HG02938 (cell line): ENCODE data around the gene DLAT.
A peak's percentile ranks its signal among the peaks of the same experiment; 100 is the strongest.
"Not testable (repeated sequence)": the region's sequence is repeated elsewhere in the genome, so short reads cannot be mapped to it uniquely, and the experiment has no call there.

Experiments used
- ATAC-seq: cut with Tn5 transposase; IDR thresholded peaks from one replicate; pipeline ENCODE4 v1.9.1; 2021; ENCODE audit warnings: mild to moderate bottlenecking, moderate library complexity; ENCODE audit not compliant: unreplicated experiment

The DLAT gene

DNA sequence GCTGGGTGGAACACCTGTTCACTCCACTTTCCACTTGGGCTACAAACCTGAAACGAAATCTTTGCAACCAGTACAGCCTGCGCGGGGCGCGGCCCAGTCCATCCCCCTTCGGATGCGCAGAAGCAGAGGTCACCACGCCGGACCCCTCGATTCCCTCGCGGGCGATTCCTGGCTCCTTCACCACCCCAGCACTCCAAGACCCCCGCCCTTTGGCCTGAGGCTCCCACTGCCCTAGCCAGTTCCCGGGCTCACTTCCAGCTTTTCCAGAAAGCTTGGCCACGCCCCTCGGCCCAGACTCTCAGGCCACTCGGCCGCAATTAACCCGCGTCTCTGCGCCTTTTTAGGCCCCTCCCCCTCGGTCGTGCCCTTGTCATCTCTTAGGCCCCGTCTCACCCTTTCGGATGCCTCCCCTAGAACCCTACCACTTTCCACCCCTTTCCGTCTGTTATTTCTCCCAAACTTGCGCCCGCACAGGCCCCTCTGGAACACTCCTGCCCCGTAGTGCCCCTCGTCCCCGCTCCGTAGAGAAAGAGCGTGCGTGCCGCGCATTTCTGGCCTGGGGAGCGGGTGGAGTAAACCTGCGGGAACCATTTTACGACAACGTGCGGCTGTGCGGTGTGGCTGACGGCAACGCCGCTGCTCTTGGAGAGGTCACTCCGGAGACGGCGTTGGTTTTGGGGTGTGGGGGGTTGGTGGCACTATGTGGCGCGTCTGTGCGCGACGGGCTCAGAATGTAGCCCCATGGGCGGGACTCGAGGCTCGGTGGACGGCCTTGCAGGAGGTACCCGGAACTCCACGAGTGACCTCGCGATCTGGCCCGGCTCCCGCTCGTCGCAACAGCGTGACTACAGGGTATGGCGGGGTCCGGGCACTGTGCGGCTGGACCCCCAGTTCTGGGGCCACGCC is at the start of gene DLAT:
DLAT (plus strand) TSS at position 636 of the 906 bp plus-strand sequence; CDS start at position 701, 65 bp downstream.
- ATAC-seq = peak; percentile 73

DNA sequence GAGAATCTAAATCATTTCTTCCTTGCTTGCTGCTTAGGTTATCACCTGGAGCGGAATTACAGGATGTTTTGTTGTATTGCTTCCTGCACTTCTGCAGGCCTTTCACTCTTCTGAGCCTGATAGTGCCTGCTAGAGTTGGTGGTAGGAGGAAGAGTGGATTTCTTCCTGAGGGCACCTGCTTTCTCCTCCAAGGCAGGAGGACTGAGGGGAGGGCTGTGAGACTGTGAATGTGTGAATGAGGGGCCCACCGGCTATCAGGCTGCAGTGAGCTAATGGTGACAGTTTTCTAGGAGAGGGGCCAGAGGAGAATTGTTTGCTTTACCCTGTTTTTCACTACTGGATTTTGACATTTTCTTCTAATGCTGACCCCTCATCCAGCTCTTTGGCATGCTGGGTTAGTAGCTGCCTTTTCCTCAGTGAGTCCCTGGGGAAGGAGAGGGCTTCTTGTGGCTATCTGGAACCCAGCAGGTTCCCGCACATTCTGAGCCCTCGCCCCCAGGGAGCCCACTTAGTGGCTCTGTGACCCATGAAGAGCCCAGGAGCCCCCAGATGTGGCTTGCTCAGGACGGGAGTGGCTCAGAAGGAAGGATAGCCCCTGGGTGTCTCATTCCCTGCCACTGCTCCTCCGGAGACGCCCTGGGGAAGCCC is 49.0 kb upstream of the DLAT start:
- no peak for ATAC-seq

DNA sequence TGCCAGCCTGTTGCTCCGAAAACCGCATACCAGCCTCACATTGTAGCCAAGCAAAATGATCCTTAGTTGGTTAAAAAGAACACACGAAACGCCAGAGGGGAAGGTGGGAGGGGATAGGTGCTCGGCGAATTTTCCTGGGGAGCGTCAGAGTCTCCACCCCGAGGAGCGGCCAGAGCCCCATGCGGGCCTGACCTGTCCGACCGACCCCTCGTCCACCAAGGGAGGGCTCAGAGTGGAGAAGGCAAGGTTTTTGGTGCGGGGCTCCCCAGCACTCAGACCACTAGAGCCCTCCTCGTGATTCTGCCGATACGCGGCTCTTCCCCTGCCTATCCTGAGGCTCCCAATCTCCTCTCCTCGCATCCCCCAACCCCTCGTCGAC is 48.5 kb upstream of the DLAT start:
- no peak for ATAC-seq

DNA sequence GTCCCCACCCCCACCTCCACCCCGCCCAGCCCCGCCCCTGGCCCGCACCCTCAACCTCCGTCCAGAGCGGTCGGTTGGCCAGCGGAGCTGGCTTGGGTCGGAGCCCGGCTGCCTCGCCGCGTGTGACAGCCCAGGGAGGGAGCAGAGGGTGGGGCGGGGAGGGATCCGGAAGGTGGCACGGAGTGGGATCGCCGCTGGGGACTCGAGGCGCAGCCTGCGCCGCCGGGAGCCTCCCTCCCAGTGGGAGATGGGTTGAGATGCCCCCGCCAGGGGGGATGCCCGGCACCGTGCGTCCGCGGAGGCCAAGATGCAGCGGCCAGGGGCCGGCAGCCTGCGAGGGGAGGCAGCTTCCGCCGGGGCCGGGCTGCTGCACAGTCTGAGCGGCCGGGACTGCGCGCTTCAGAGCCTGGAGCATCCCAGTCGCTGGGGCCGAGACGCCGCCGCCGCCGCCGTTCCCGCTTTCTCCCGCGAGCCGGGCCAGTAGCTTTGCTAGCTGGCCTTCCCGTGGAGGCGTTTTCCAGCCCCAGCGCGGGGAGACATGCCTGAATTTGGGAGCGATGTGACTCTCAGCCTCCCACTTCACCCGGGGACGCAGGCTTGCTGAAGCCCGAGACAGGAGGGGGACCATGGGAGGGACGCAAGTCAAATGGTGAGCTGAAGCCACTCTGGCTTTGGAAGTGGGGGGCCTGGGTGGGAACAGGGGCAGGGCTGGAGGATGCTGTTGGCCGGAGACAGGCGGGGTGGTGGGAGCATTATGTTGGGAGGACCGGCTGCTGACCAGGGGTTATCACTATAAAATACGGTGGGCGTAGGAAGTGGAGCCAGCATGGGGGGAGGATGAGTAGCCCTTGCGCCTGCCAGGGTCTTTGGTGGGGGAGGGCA is 47.8 kb upstream of the DLAT start:
- ATAC-seq = no peak

DNA sequence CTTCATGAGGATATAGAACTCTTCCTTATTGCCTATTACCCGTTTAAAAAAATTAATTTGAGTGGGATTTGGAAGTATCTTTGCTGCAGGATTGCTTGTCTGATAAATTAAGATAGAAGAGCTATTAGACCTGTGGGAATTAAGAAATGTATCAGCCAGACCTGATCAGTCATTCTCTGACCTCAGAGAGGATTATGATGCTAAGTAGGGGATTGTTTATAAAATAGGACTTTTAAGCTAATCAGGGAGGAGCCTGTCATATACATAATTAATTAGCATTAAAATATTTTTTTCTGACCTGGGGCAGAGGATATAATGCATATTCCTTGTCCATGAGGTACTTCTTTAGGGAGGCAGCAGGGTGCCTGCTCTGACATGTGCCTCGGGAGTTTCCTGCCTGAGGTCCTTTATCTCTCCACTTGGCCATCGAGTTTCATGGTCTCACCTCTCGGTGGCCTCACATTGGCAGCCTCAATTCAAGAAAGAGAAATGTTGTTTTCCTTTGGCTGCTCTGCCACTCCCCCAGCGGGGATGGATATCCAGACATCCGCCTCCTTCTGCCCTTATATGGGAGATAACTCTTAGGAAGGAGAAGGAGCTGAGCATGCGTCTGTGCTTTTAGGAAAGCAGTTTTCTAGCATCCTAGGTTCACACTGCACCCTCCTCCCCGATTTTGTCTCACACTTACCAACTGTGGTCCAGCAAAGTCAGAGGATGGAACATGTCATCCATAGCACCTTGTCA is 47.0 kb upstream of the DLAT start:
- no peak for ATAC-seq

DNA sequence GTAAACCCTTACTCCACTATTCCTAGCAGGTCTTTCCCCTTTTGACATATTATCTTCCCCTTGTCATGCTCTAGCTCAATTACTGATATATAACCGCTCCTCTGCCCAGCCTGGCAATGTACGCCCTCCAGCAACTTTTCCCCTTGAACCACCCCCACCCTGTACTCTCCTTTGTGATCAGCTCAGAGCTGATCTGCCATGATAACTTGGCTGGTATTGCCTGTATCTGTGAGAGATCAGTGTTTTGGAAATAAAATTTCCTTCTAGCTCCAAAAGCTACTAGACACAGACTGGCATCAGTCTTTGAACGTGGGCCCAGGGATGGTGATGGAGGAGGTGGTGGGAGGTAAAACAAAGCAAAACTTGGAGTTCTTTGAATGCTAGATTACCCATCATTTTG is 45.1 kb upstream of the DLAT start:
- ATAC-seq = no peak

DNA sequence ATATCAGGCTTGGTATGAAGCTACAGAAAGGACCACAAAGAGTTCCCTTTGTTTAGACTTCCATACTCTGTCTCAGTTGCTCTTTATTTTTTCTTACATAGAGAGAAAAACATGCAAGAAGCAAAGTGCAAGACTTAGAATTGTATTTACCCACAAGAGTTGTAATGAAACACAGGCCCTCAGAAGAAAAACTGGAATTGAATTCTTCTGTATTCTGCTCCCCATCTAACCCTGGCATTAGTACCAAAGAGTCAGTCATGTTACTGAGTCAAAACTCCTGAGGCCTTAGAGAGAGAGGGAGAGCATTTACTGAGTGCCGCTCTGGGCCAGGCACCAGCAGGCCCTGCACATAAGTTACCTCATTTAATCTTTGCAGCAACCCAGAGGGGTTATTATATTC is 43.9 kb upstream of the DLAT start:
- no peak for ATAC-seq

DNA sequence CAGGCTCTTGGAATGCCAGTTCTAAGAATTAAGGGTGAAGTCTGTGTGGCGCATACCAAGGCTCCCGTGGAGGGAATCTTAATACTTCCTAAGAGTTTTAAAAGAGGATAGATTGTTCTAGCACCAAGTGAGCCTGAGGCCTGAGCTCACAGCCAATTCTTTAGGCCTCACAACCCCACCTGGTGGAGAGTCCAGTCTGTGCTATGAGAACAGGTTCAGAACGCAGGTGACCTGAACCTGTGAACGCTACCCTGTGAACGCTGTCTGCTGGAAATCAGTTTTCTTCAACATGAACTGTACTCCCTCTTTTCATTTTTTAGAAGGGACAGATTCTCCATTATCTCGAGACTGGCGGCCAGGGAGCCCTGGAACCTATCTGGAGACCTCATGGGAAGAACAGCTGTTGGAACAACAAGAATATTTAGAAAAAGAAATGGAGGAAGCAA is 43.2 kb upstream of the DLAT start:
- no peak for ATAC-seq

DNA sequence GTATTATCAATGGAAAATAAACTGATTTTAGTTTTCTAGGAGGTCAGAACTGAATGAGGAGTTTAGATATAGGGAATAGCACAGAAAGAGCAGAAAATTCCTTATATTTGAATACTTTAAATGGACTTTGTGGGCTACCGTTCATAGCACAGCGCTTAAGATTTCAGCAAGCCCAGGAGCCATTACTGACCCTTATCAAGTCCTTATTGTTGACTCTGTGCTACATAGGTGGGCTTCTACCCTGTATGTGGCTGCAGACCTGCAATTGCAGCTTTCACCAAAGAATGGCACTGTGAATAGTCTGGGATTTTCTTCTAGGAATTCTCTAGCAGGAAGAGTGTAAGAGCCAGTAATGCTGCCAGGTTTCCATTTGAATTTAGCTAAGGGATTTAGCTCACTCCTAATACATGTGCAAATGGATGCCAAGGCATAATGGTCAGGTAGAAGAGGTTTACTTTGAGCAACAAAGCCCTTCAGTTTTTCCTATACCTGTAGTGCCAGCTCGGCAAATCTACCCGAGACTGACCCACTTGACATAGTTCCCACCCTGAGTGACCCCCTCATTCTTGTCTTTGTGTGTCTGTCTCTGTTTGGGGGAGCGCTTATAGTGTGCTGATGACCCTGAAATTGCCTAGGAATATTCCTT is 42.5 kb upstream of the DLAT start:
- ATAC-seq = no peak

DNA sequence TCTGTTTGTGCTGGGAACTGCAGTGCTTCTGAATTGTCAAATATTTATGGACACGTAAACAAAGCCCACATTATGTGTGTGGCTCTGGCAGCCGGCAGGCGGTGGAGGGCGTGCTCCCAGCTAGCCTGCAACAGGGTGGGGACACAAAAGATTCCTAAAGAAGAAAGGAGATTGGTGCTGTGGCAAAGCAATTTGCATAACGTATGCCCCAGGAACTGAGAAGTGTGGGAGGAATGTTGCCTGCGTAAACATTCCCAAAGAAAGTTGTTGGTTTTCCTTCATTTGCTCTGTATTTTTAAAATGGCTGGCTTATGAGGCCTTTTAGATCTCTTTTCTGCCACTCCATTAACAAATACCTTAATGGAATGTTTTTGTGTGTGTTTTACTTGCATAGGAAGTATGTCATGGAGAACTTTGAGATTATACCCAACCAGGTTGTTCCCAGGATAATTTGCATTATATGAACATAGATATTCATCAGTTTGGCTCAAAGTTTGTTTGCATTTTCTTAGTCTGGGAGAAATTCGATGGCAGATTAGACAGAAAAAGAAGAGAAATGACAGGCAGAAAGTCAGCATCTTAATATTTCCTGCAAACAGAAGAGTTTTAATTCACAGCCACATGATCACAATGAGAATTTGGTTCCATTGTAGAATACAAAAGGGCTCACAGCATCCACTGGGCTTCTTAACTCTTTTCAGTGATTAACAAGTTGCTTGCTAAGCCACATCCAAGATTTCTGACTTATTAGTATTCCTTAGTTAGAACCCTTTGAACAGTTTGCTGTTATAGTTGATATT is 41.8 kb upstream of the DLAT start:
- ATAC-seq = no peak

DNA sequence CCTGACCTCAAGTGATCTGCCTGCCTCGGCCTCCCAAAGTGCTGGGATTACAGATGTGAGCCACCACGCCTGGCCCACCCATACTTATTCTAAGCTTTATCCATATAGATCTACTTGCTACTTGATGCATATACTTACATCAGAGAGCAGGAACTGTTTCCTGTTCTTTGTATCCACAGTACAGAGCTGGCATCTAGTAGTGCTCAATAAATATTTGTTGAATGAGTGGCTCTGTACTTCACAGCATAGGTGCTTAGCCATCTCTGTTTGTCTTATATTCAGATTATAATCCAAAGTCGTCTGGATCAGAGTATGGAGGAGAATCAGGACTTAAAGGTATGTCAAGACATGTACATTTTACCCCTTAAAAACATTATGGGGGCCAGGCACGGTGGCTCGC is 38.6 kb upstream of the DLAT start:
- ATAC-seq = no peak

DNA sequence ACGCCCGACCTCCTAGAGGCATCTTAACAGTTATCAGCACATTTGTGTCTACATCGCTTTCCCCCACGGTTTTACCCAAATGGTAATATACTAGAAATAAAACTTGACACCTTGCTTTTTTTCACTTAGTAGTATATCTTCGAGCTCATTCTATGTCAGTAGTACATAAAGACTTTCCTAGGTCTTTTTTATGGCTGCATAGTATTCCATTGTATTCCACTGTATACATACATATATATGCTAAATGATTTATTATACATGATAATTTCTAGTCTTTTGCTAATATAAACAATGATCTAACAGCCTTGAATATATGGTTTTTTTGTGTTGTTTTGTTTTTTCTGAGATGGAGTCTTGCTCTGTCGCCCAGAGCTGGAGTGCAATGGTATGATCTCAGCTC is 34.8 kb upstream of the DLAT start:
- no peak for ATAC-seq

DNA sequence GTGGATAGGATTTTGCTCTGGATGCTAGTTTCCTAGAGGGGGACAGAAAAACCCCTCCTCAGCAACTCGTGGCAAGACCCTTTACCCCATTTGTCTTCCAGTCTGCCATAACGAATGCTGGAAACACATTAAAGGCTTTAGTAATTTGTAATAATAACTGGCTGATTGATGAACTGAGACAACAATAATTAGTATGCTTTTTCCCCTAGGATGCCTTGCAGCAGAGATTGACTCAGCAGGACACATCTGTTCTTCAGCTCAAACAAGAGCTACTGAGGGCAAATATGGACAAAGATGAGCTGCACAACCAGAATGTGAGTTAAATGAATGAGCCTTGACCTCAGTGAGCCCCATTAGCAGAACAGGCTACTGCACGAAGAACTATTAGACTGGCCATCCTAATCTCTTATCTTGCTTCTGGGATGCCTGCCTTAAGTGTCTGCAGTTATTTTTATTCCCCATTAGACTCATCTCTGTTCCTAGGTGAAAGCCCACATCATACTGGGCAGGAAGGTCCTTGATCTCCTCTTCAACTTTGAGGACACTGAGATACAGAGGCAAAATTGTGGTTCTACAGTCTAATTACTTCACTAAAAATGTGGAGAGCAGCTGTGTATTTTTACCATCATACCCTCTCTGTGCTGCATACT is 32.9 kb upstream of the DLAT start:
- no peak for ATAC-seq

DNA sequence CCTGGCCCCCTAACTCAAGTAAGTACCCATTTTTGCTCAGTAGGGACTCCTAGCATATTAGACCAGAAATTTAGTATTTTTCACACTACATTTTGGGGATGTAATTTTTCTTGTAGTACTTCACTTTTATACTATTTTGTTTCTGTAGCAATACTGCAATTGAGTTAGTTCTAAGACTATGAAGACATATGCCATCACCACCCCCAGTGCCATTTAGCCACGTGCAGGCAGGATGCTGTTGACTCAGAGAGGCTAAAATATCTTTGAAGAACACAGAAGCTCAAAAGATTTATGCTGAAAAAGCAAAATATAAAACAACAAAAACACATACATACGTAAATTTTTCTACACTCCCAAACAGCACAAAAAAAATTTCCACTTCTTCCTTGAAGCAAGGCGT is 29.1 kb upstream of the DLAT start:
- ATAC-seq = no peak

DNA sequence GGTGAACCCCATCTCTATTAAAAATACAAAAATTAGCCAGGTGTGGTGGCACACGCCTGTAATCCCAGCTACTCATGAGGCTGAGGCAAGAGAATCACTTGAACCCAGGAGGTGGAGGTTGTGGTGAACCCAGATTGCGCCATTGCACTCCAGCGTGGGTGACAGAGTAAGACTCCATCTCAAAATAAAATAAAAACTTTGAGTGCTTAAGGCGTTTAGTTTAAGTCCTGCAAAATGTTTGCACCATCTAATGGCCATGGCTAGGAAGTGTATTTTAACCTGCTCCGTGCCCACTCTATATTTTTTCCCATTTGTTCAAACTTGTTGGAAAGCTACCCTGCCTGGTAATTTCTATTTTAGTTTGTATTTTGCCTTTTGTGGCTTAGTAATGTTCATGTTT is 28.5 kb upstream of the DLAT start:
- not testable (repeated sequence) for ATAC-seq

DNA sequence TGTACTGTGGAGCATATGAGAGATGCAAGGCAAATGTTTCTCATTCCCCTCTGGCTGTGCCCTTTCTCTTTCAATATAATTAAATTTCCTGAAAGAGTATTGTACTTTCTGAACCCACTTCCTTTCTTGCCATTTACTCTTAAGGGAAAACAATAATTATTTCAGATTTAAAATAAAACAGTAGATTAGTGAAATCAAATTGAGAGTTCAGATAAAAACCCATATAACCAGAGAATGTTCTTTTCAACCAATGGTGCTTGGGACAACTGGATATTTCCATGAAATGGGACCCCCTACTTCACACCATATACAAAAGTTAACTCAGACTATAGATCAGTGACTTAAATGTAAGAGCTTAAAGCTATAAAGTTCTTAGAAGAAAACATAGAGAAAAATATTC is 26.1 kb upstream of the DLAT start:
- no peak for ATAC-seq

DNA sequence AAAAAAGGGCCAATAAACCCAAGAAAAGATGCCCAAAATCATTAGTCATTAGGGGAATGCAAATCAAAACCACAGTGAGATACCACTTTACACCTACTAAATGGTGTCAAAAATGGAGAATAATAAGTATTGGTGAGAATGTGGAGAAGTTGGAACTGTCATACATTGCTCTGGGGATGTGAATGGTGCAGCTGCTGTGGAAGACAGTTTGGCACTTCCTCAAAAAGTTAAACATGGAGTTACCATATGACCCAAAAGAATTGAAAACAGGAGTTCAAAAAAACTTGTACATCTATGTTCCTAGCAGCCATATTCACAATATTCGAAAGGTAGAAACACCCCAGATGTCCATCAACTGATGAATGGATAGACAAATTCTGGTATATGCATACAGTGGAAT is 24.5 kb upstream of the DLAT start:
- ATAC-seq = no peak

DNA sequence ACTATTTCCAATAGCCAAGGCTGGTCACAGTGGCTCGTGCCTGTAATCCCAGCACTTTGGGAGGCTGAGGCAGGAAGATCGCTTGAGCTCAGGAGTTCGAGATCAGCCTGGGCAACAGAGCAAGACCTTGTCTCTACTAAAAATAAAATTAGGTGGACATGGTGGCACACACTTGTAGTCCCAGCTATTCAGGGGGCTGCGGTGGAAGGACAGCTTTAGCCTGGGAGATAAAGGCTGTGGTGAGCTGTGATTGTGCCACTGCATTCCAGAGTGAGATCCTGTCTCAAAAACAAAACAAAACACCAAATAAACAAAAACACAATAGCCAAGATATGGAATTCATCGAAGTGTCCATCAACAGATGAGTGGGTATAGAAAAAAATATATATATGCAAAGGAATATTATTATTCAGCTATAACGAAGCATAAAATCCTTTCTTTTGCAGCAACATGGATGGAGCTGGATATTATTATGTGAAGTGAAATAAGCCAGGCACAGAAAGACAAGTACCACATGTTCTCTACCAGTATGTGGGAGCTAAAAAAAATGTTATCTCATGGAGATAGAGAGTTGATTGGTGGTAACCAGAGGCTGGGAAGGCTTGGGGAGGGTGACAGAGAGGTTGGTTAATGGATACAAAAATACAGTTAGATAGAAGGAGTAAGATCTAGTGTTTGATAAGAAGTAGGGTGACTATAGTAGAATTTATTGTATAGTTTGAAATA is 22.6 kb upstream of the DLAT start:
- ATAC-seq = no peak
